Measurements from ENCODE around the gene SLAMF6.

The SLAMF6 gene

GRCh38 chr1:160460683-160461287 is 62.3 kb downstream of the SLAMF6 start:
- no peaks in the 10 kb centered on the region for H3K9me3 ChIP-seq (ENCODE audit: insufficient read depth, low read length)
- no peaks in the 10 kb centered on the region for H3F3A ChIP-seq (ENCODE audit: insufficient read depth)
- TF ChIP-seq, protein P1, sequence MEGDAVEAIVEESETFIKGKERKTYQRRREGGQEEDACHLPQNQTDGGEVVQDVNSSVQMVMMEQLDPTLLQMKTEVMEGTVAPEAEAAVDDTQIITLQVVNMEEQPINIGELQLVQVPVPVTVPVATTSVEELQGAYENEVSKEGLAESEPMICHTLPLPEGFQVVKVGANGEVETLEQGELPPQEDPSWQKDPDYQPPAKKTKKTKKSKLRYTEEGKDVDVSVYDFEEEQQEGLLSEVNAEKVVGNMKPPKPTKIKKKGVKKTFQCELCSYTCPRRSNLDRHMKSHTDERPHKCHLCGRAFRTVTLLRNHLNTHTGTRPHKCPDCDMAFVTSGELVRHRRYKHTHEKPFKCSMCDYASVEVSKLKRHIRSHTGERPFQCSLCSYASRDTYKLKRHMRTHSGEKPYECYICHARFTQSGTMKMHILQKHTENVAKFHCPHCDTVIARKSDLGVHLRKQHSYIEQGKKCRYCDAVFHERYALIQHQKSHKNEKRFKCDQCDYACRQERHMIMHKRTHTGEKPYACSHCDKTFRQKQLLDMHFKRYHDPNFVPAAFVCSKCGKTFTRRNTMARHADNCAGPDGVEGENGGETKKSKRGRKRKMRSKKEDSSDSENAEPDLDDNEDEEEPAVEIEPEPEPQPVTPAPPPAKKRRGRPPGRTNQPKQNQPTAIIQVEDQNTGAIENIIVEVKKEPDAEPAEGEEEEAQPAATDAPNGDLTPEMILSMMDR (IDR thresholded peaks at IDR 0.05; ENCODE audit: insufficient read depth, low read length, poor library complexity, severe bottlenecking), result no peak
- TF ChIP-seq EZH2phosphoT487 (conservative IDR thresholded peaks at IDR 0.05; ENCODE audit: low read length), result no peak
- H4K20me1 ChIP-seq (ENCODE audit: low read depth, low read length), result no peaks in the 10 kb centered on the region
- no peak overlapping the region for H3K4me3 ChIP-seq (ENCODE audit: insufficient read depth, low read length, poor library complexity, severe bottlenecking)
- H3K27me3 ChIP-seq (ENCODE audit: low read length), result no peaks in the 10 kb centered on the region
- H3K36me3 ChIP-seq (ENCODE audit: low read length), result no peaks in the 10 kb centered on the region
- no peaks in the 10 kb centered on the region for H3K9me2 ChIP-seq (replicated peaks; ENCODE audit: insufficient read depth, low read length)
- no peak overlapping the region for H3K9ac ChIP-seq (ENCODE audit: low read length)
- no peak overlapping the region for H3K27ac ChIP-seq (ENCODE audit: low read depth, low read length)
- H2AFZ ChIP-seq (ENCODE audit: low read depth, low read length, severe bottlenecking), result no peak overlapping the region
- H3K79me2 ChIP-seq (ENCODE audit: insufficient read depth, low read length), result no peaks in the 10 kb centered on the region
- no peak overlapping the region for H3K4me2 ChIP-seq (ENCODE audit: low read depth, low read length, poor library complexity, severe bottlenecking)

DNA sequence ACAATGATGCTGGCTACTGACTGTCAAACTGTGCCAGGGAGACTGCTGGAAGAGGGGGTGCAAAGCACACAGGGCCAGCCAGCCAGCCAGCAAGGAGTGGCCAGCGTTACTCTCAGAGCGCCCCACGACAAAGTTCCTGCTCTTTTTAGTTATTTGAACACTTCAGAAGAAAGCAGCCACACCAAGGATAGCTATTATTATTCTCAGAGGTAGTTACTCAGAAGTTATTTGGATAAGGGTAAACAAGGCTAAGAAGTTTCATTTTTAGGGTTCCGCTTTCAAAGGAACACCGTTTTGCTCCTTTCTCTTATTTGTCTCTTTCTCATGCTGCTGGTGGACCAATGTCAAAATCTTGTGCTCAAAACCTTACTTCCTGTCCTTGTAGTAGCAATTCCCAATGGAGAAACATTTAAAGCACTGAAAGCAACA is 62.8 kb downstream of the SLAMF6 start:
- TF ChIP-seq, protein P1 (IDR thresholded peaks at IDR 0.05; ENCODE audit: insufficient read depth, low read length, poor library complexity, severe bottlenecking), result no peak
- no peak for TF ChIP-seq EZH2phosphoT487 (conservative IDR thresholded peaks at IDR 0.05; ENCODE audit: low read length)
- H2AFZ ChIP-seq (ENCODE audit: low read depth, low read length, severe bottlenecking), result no peak overlapping the region
- no peak overlapping the region for H3K4me3 ChIP-seq (ENCODE audit: insufficient read depth, low read length, poor library complexity, severe bottlenecking)
- no peaks in the 10 kb centered on the region for H3K79me2 ChIP-seq (ENCODE audit: insufficient read depth, low read length)
- no peaks in the 10 kb centered on the region for H3K36me3 ChIP-seq (ENCODE audit: low read length)
- H3F3A ChIP-seq (ENCODE audit: insufficient read depth), result no peaks in the 10 kb centered on the region
- H4K20me1 ChIP-seq (ENCODE audit: low read depth, low read length), result no peaks in the 10 kb centered on the region
- no peak overlapping the region for H3K27ac ChIP-seq (ENCODE audit: low read depth, low read length)
- no peaks in the 10 kb centered on the region for H3K9me2 ChIP-seq (replicated peaks; ENCODE audit: insufficient read depth, low read length)
- H3K9me3 ChIP-seq (ENCODE audit: insufficient read depth, low read length), result no peaks in the 10 kb centered on the region
- no peaks in the 10 kb centered on the region for H3K27me3 ChIP-seq (ENCODE audit: low read length)
- H3K4me2 ChIP-seq (ENCODE audit: low read depth, low read length, poor library complexity, severe bottlenecking), result no peak overlapping the region
- no peak overlapping the region for H3K9ac ChIP-seq (ENCODE audit: low read length)

DNA sequence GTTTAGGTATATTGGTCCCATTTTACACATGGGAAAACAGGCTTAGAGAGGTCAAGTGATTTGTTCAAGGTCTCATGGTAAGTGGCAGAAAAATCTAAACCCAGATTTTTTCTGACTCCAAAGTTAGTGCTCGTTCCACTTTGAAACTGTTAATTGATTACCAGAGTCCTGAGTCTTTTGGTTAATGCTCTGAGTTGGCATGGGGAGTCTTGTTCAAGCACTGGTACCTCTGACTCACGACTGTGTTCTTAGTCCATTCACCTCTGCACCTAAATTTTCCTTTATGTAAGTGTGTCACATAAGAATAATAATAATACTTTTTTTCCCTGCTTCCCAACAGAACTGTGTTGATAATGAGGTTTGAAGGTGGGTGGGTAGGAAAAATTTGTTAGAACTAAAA is 63.4 kb downstream of the SLAMF6 start:
- Histone ChIP-seq H2AFZ (ENCODE audit: low read depth, low read length, severe bottlenecking) (no peak overlapping the region), H3K9ac (ENCODE audit: low read length) (no peak overlapping the region), H3K27ac (ENCODE audit: low read depth, low read length) (no peak overlapping the region), H3K4me3 (ENCODE audit: insufficient read depth, low read length, poor library complexity, severe bottlenecking) (no peak overlapping the region), H4K20me1 (ENCODE audit: low read depth, low read length) (no peaks in the 10 kb centered on the region), H3K4me2 (ENCODE audit: low read depth, low read length, poor library complexity, severe bottlenecking) (no peak overlapping the region), H3K79me2 (ENCODE audit: insufficient read depth, low read length) (no peaks in the 10 kb centered on the region), H3K9me3 (ENCODE audit: insufficient read depth, low read length) (no peaks in the 10 kb centered on the region), H3K9me2 (replicated peaks; ENCODE audit: insufficient read depth, low read length) (no peaks in the 10 kb centered on the region), H3K36me3 (ENCODE audit: low read length) (no peaks in the 10 kb centered on the region), H3F3A (ENCODE audit: insufficient read depth) (no peaks in the 10 kb centered on the region), H3K27me3 (ENCODE audit: low read length) (no peaks in the 10 kb centered on the region)
- no peak for TF ChIP-seq EZH2phosphoT487 (conservative IDR thresholded peaks at IDR 0.05; ENCODE audit: low read length)
- TF ChIP-seq, protein P1 (IDR thresholded peaks at IDR 0.05; ENCODE audit: insufficient read depth, low read length, poor library complexity, severe bottlenecking), result no peak
